ENCODE data around the gene UFSP2. TPM values are rescaled to one million over a fixed set of nuclear protein-coding genes. Genes with fewer than 3 reads are reported as not detected.

Gene UFSP2
- total and polyA plus RNA-seq, 2 of the 4 experiments (the other 2 are of a cell fraction) = 21.8 to 43.7 TPM

- Histone ChIP-seq H3K4ac (ENCODE audit: low read depth, low read length) (no peak overlapping the region), H3K9me1 (ENCODE audit: insufficient read depth, low read length) (0 out of 2 replicates have a peak, but pooled peaks cover 3% of the 10 kb centered on the region), H3K56ac (ENCODE audit: extremely low read depth, insufficient read depth, low read length) (no peak overlapping the region), H3K9me3 (ENCODE audit: control insufficient read depth, insufficient read depth, low read length) (no peaks in the 10 kb centered on the region), H4K91ac (ENCODE audit: insufficient read depth, low read depth, low read length) (no peak overlapping the region), H3K4me3 (ENCODE audit: insufficient read depth, low read depth, low read length) (no peak overlapping the region), H3K4me1 (ENCODE audit: control insufficient read depth, insufficient read depth, low read length) (peaks cover 5% of the 10 kb centered on the region), H3K23ac (ENCODE audit: low read depth, low read length) (no peak overlapping the region), H2AK9ac (replicated peaks; ENCODE audit: low read depth, low read length, poor library complexity) (no peak overlapping the region), H4K5ac (ENCODE audit: low read depth, low read length) (no peak overlapping the region), H2AK5ac (ENCODE audit: low read depth, low read length) (no peak overlapping the region), H4K20me1 (ENCODE audit: insufficient read depth, low read length) (no peaks in the 10 kb centered on the region), H2AFZ (replicated peaks; ENCODE audit: low read length, poor library complexity) (no peak overlapping the region), H2BK20ac (ENCODE audit: low read depth, low read length) (no peak overlapping the region), H3K9ac (ENCODE audit: low read depth, low read length) (no peak overlapping the region), H3K4me2 (ENCODE audit: low read depth, low read length) (no peak overlapping the region), H2BK5ac (ENCODE audit: low read depth, low read length, poor library complexity, severe bottlenecking) (no peak overlapping the region), H2BK15ac (ENCODE audit: low read depth, low read length) (no peak overlapping the region), H2BK120ac (ENCODE audit: low read depth, low read length) (no peak overlapping the region), H4K8ac (ENCODE audit: low read depth in 2 of 2, low read length in 2 of 2) (no peak overlapping the region), H3K27ac (ENCODE audit: insufficient read depth, low read length) (no peak overlapping the region), H3K79me1 (ENCODE audit: low read depth in 1 of 2, low read length in 2 of 2) (no peaks in the 10 kb centered on the region), H3K27me3 (ENCODE audit: control insufficient read depth, insufficient read depth, low read length) (no peaks in the 10 kb centered on the region), H3K36me3 (ENCODE audit: control insufficient read depth, insufficient read depth, low read length) (peaks cover 12% of the 10 kb centered on the region), H3K14ac (replicated peaks; ENCODE audit: low read depth, low read length) (no peak overlapping the region), H3K18ac (ENCODE audit: low read depth, low read length) (no peak overlapping the region)
- no TSS peak for BruUV-seq (replicated peaks)
- no peak for ATAC-seq (ENCODE audit: low read depth)
- intact Hi-C loops (cut with micrococcal nuclease) = no loop called here
- ChIA-PET POLR2A (ENCODE audit: unreplicated experiment) (no interaction called here), CTCF (no interaction called here)
- no peak for TF ChIP-seq MAZ (IDR thresholded peaks at IDR 0.05; ENCODE audit: borderline replicate concordance, low read depth, low read length)
- TF ChIP-seq MAFK (IDR thresholded peaks at IDR 0.05; ENCODE audit: low read depth, low read length) = no peak
- TF ChIP-seq, protein P1, sequence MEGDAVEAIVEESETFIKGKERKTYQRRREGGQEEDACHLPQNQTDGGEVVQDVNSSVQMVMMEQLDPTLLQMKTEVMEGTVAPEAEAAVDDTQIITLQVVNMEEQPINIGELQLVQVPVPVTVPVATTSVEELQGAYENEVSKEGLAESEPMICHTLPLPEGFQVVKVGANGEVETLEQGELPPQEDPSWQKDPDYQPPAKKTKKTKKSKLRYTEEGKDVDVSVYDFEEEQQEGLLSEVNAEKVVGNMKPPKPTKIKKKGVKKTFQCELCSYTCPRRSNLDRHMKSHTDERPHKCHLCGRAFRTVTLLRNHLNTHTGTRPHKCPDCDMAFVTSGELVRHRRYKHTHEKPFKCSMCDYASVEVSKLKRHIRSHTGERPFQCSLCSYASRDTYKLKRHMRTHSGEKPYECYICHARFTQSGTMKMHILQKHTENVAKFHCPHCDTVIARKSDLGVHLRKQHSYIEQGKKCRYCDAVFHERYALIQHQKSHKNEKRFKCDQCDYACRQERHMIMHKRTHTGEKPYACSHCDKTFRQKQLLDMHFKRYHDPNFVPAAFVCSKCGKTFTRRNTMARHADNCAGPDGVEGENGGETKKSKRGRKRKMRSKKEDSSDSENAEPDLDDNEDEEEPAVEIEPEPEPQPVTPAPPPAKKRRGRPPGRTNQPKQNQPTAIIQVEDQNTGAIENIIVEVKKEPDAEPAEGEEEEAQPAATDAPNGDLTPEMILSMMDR (conservative IDR thresholded peaks at IDR 0.05; ENCODE audit: low read depth, low read length) = no peak
- 78% methylated on average over 3 of the region's 5 CpGs; no CpG with 5 or more reads in 1 of the 2 experiments for WGBS, 2 experiments (ENCODE audit: extremely low coverage in 2 of 2, insufficient read length in 1 of 2)
- dilution Hi-C loops (cut with HindIII; ENCODE audit: low sequenced_read_pairs, unreplicated experiment) = no loop called here
- DNase-seq = no peak
- in situ Hi-C loops (cut with MboI; ENCODE audit: low sequenced_read_pairs) = no loop called here
Observed at GRCh38 chr4:185357211-185357610, 68.6 kb downstream of the UFSP2 start.

Measured in IMR-90 (cell line).